GM10847 (cell line): ENCODE results near the gene TTC7B.

Source experiments
- POLR2A ChIP-seq: IDR thresholded peaks from 2 replicates; pipeline ENCODE4 v1.6.1; 2011; ENCODE audit not compliant: insufficient read length; ENCODE audit errors: extremely low read depth

Gene TTC7B

DNA sequence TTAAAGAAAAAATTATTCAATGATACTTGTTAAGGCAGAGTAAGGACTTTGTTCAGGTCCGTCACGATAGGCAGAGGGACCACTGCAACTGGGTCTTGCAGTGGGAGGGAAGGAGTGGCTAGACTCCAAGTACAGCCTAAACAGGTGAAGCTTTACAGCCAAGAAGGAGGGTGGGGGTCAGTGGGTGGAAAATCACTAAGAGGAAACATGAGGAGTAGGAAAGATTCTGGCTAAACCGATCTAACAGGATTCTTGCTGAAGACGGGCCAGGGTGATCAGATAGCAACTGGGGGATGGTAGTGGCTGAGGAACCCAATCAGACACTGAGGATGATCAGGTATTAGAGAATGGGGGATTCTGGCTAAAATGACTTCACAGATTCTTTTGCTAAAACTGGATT is 100.2 kb downstream of the TTC7B start:
- no peak for TF ChIP-seq POLR2A

GRCh38 chr14:90715495-90715894 is 100.7 kb downstream of the TTC7B start:
- TF ChIP-seq POLR2A, result no peak

GRCh38 chr14:90714811-90715210 is 101.4 kb downstream of the TTC7B start:
- no peak for TF ChIP-seq POLR2A

- TF ChIP-seq POLR2A, result no peak
These were observed 111.4 kb downstream of the TTC7B start for GRCh38 chr14:90704738-90705392.

- no peak for TF ChIP-seq POLR2A
These were observed 112.1 kb downstream of the TTC7B start for GRCh38 chr14:90703841-90704737.

- TF ChIP-seq POLR2A, result no peak
These were observed 115.1 kb downstream of the TTC7B start for GRCh38 chr14:90700933-90701776.

GRCh38 chr14:90699016-90699415 is 117.2 kb downstream of the TTC7B start:
- TF ChIP-seq POLR2A, result no peak

- no peak for TF ChIP-seq POLR2A
These were observed 117.8 kb downstream of the TTC7B start for GRCh38 chr14:90698379-90698869.

DNA sequence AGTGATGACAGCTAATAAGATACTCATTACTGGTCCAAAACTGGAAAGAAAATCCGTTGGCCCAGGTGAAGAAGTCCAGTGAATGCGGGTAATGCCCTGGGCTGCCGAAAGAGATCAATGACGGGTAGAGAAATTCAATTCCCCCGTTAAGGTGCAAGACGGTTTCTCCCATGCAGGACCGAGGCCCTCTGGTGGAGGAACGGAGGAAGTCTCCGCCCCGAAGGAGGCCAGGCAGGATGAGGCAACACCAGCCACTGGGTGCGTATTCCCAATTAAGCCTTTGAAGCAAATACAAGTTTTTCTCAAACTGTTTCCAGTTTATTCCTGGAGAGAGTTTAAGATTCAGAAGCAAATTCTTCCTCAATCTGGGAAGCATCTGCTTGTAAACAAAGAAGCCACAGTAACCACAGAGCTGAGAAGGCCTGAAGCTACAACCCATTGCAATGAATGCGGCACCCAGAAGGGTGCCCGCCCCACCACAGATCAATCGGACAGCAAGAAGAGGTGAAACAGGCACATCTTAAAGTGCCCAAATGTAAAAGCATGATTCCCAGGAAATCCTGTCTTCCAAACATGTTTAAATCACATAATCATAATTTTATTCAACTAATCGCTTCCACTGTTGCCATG is 118.5 kb downstream of the TTC7B start:
- TF ChIP-seq POLR2A, result no peak

GRCh38 chr14:90697132-90697531 is 119.1 kb downstream of the TTC7B start:
- TF ChIP-seq POLR2A, result no peak

GRCh38 chr14:90696720-90697119 is 119.5 kb downstream of the TTC7B start:
- no peak for TF ChIP-seq POLR2A

DNA sequence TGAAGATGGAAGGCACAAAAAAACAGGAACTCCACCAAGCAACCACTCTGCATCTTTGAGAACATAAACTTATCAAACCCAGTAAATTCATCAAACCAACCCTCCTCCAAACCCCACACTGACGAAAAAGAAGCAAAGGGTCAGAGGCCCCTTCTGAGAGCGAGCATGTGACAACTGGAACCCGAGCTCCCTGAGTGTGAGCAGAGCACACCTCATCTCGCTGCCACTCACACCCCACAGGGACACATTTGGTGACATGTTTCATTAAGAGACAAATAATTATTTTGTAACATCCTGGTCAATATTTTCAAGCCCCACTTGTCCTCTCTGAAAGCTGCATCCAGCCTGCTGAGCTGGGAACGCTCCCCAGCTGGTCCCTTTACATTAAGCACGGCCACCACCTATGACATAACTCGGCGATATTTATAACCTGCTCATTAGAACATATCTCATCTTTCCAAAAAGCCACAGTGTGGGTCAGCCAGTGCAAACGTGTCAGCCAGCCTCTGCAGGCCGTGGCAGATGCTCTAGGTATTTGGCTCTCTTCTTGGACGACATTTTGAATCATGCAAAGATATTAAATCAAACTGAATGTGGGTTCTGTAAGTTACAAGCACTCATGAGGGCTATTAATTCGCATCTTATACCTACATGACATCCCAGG is 120.1 kb downstream of the TTC7B start:
- TF ChIP-seq POLR2A, result no peak

GRCh38 chr14:90693413-90693812 is 122.8 kb downstream of the TTC7B start:
- TF ChIP-seq POLR2A, result no peak

GRCh38 chr14:90692826-90693225 is 123.4 kb downstream of the TTC7B start:
- no peak for TF ChIP-seq POLR2A

DNA sequence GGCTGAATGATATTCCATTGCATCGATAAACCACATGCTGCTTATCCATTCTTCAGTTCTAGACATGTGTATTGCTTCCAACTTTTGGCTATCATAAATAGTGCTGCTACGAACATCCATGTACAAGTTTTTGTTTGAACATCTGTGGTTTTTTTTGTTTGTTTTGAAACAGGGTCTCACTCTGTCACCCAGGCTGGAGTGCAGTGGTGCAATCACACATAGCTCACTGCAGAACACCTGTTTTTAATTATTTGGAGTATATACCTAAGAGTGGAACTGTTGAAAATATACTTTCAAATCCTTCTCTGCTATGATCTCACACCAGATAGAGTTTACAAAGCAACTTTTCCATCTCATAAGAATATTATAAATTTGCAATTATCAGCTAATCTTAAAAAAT is 124.2 kb downstream of the TTC7B start:
- no peak for TF ChIP-seq POLR2A

- TF ChIP-seq POLR2A, result no peak
These were observed 124.6 kb downstream of the TTC7B start for GRCh38 chr14:90691627-90692026.
